Measurements from ENCODE around the gene SLC39A11. TPM values are rescaled to one million over a fixed set of nuclear protein-coding genes. Genes with fewer than 3 reads are reported as not detected.

Gene SLC39A11
- total RNA-seq, 1 experiment from 2014 or later: 46.4 TPM

GRCh38 chr17:72643575-72644216 is 448.8 kb downstream of the SLC39A11 start:
- ATAC-seq (no peak), DNase-seq (ENCODE audit: low read depth, low spot score) (no peak)
- Histone ChIP-seq H3K4me2 (ENCODE audit: low read length) (no peak overlapping the region), H3K9ac (ENCODE audit: low read length) (no peak overlapping the region), H3K4me1 (ENCODE audit: control insufficient read depth in 1 of 2, insufficient read depth in 2 of 2, low read length in 2 of 2) (peaks cover 16 to 38% of the 10 kb centered on the region in 2 experiments), H3K4me3 (replicated peaks in 1 of 2; ENCODE audit: low read depth in 1 of 2, low read length in 2 of 2) (no peak overlapping the region), H4K20me1 (ENCODE audit: insufficient read depth) (no peaks in the 10 kb centered on the region), H3K79me2 (ENCODE audit: insufficient read depth, low read length) (no peaks in the 10 kb centered on the region), H2AFZ (ENCODE audit: low read depth, low read length, poor library complexity, severe bottlenecking) (no peak overlapping the region), H3K27ac (ENCODE audit: low read depth, low read length) (no peak overlapping the region), H3K27me3 (ENCODE audit: insufficient read depth, low read length) (no peaks in the 10 kb centered on the region), H3K36me3 (ENCODE audit: control insufficient read depth in 1 of 2, insufficient read depth in 2 of 2, low read length in 2 of 2) (no peaks in the 10 kb centered on the region), H3K9me2 (ENCODE audit: insufficient read depth) (no peaks in the 10 kb centered on the region), H3K9me3 (ENCODE audit: control insufficient read depth in 1 of 2, insufficient read depth in 1 of 2, low read depth in 1 of 2, low read length in 2 of 2) (no peaks in the 10 kb centered on the region; a peak in 1 of 4 replicates)
- POLR2A ChIA-PET: no interaction called here
- TF ChIP-seq MAX (IDR thresholded peaks at IDR 0.05): no peak
- RAD21 ChIA-PET (ENCODE audit: low non-redundant PET in 1 of 2, low total read pairs in 2 of 2, uncharacterized antibody in 2 of 2, unreplicated experiment in 2 of 2): interaction anchor here in 1 of 2 experiments (0.6 kb wide), 1 partner anchor 29 kb away, joined by 4 read pairs; no protein-coding TSS in a partner anchor
- CTCF ChIA-PET: no interaction called here
- BruUV-seq (replicated peaks): no TSS peak
- intact Hi-C loops (cut with micrococcal nuclease): no loop called here

- Histone ChIP-seq H3K27me3 (ENCODE audit: insufficient read depth, low read length) (no peaks in the 10 kb centered on the region), H3K4me1 (ENCODE audit: control insufficient read depth in 1 of 2, insufficient read depth in 2 of 2, low read length in 2 of 2) (peaks cover 16 to 38% of the 10 kb centered on the region in 2 experiments), H4K20me1 (ENCODE audit: insufficient read depth) (no peaks in the 10 kb centered on the region), H2AFZ (ENCODE audit: low read depth, low read length, poor library complexity, severe bottlenecking) (no peak overlapping the region), H3K79me2 (ENCODE audit: insufficient read depth, low read length) (no peaks in the 10 kb centered on the region), H3K4me3 (replicated peaks in 1 of 2; ENCODE audit: low read depth in 1 of 2, low read length in 2 of 2) (no peak overlapping the region), H3K4me2 (ENCODE audit: low read length) (no peak overlapping the region), H3K9me2 (ENCODE audit: insufficient read depth) (no peaks in the 10 kb centered on the region), H3K9ac (ENCODE audit: low read length) (no peak overlapping the region), H3K9me3 (ENCODE audit: control insufficient read depth in 1 of 2, insufficient read depth in 1 of 2, low read depth in 1 of 2, low read length in 2 of 2) (no peaks in the 10 kb centered on the region; a peak in 1 of 4 replicates), H3K36me3 (ENCODE audit: control insufficient read depth in 1 of 2, insufficient read depth in 2 of 2, low read length in 2 of 2) (no peaks in the 10 kb centered on the region), H3K27ac (ENCODE audit: low read depth, low read length) (no peak overlapping the region)
- DNase-seq (ENCODE audit: low read depth, low spot score) (no peak), ATAC-seq (no peak)
- RAD21 ChIA-PET (ENCODE audit: low non-redundant PET in 1 of 2, low total read pairs in 2 of 2, uncharacterized antibody in 2 of 2, unreplicated experiment in 2 of 2): interaction anchor here in 1 of 2 experiments (0.6 kb wide), 1 partner anchor 28 kb away, joined by 4 read pairs; no protein-coding TSS in a partner anchor
- BruUV-seq (replicated peaks): no TSS peak
- POLR2A ChIA-PET: no interaction called here
- intact Hi-C loops (cut with micrococcal nuclease): no loop called here
- TF ChIP-seq SP1 (IDR thresholded peaks at IDR 0.05; ENCODE audit: low read depth) (no peak), EZH2phosphoT487 (IDR thresholded peaks at IDR 0.05; ENCODE audit: borderline replicate concordance) (no peak), EZH2 (IDR thresholded peaks at IDR 0.05) (no peak), ELF1 (IDR thresholded peaks at IDR 0.05; ENCODE audit: borderline replicate concordance, low read depth) (no peak), CTCF (IDR thresholded peaks at IDR 0.05 in 2 of 3, conservative IDR thresholded peaks at IDR 0.05 in 1 of 3; ENCODE audit: borderline replicate concordance in 1 of 3, insufficient read depth in 1 of 3, low read depth in 2 of 3, low read length in 2 of 3) (no peak), REST (IDR thresholded peaks at IDR 0.05; ENCODE audit: low read depth) (no peak), POLR2A (IDR thresholded peaks at IDR 0.05; ENCODE audit: borderline replicate concordance, extremely low read depth, insufficient read depth, insufficient read length) (no peak), CBX3 (IDR thresholded peaks at IDR 0.05; ENCODE audit: low read depth) (no peak), CEBPB (IDR thresholded peaks at IDR 0.05; ENCODE audit: low read depth) (no peak), JUND (IDR thresholded peaks at IDR 0.05) (no peak), ATF3 (IDR thresholded peaks at IDR 0.05) (no peak), MAX (IDR thresholded peaks at IDR 0.05) (no peak), SIN3A (IDR thresholded peaks at IDR 0.05; ENCODE audit: low read depth) (no peak), RAD21 (IDR thresholded peaks at IDR 0.05; ENCODE audit: low read depth) (no peak)
- CTCF ChIA-PET: interaction anchor here (1.9 kb wide), 1 partner anchor 86 kb away, joined by 5 read pairs; no protein-coding TSS in a partner anchor
Observed at GRCh38 chr17:72642720-72643119, 449.8 kb downstream of the SLC39A11 start.
